ENCODE data around the gene PLSCR1.

- TF ChIP-seq POLR2AphosphoS5 (IDR thresholded peaks at IDR 0.05; ENCODE audit: low read depth, low read length) = no peak
- no peak for TF ChIP-seq POLR2A (IDR thresholded peaks at IDR 0.05; ENCODE audit: low read depth, low read length)
- no peak for TF ChIP-seq PAX5 (IDR thresholded peaks at IDR 0.05; ENCODE audit: insufficient read depth, low read length, severe bottlenecking)
- TF ChIP-seq TAF1 (IDR thresholded peaks at IDR 0.05; ENCODE audit: low read depth, low read length) = no peak
Measured at GRCh38 chr3:146513386-146514051, 30.9 kb downstream of the PLSCR1 start.
